GM12878 (cell line): ENCODE data around the gene HJV. TPM values are rescaled to one million over a fixed set of nuclear protein-coding genes. Genes with fewer than 3 reads are reported as not detected.

Experiments
- ATF7 ChIP-seq: fragments of 450-650 bp; IDR thresholded peaks from 2 replicates; pipeline ENCODE4 v1.6.1; 2016; ENCODE audit warnings: low read depth, mild to moderate bottlenecking
- BACH1 ChIP-seq: fragments of 450-650 bp; IDR thresholded peaks from 2 replicates; pipeline ENCODE4 v1.6.1; 2017; ENCODE audit warnings: mild to moderate bottlenecking, borderline replicate concordance
- BRCA1 ChIP-seq: IDR thresholded peaks from 2 replicates; pipeline ENCODE4 v1.6.1; 2011; ENCODE audit warnings: low read depth, low read length, improper control_type of control experiment
- HCFC1 ChIP-seq: fragments of 150-350 bp; IDR thresholded peaks from 2 replicates; pipeline ENCODE4 v1.6.1; 2014; ENCODE audit warnings: low read length
- IKZF2 ChIP-seq, 2 experiments: fragments of 450-650 bp; IDR thresholded peaks; 2 replicates each; pipeline ENCODE4 v1.6.1; 2017; ENCODE audit warnings: mild to moderate bottlenecking in 2 of 2, moderate library complexity in 2 of 2
- IRF5 ChIP-seq: fragments of 450-650 bp; IDR thresholded peaks from 2 replicates; pipeline ENCODE4 v1.6.1; 2017; ENCODE audit warnings: borderline replicate concordance
- MYB ChIP-seq: fragments of 150-350 bp; IDR thresholded peaks from 2 replicates; pipeline ENCODE4 v1.6.1; 2014; ENCODE audit warnings: mild to moderate bottlenecking, low read depth, low read length, borderline replicate concordance
- NFYB ChIP-seq: IDR thresholded peaks from 2 replicates; pipeline ENCODE4 v1.6.1; 2011; ENCODE audit warnings: low read depth, mild to moderate bottlenecking, low read length, improper control_type of control experiment, moderate library complexity; ENCODE audit not compliant: insufficient read depth
- SRF ChIP-seq, 2 experiments: IDR thresholded peaks; 2 replicates each; pipeline ENCODE4 v1.6.1; 2011; ENCODE audit warnings: low read depth in 2 of 2, low read length in 2 of 2, mild to moderate bottlenecking in 1 of 2, moderate library complexity in 1 of 2
- STAT1 ChIP-seq: fragments of 450-650 bp; conservative IDR thresholded peaks from 2 replicates; pipeline ENCODE4 v1.6.1; 2014; ENCODE audit warnings: antibody characterized with exemption, mild to moderate bottlenecking
- TBL1XR1 ChIP-seq: IDR thresholded peaks from 2 replicates; pipeline ENCODE4 v1.6.1; 2012; ENCODE audit warnings: low read depth, low read length, improper control_type of control experiment
- polyA plus RNA-seq, 11 experiments: library from polyadenylated mRNA; depleted of rRNA in 4 of 11; unstranded in 6 of 11; stranded (reverse) in 5 of 11; fragments of >200 nt; fragmentation: Nextera tagmentation in 4 of 11; fragmentation: Illumina TruSeq in 1 of 11; extraction: Ambion mirVana in 4 of 11; extraction: Trizol in 1 of 11; gene quantifications; 1 replicate in 1 of 11; 2 replicates in 10 of 11; pipeline versions ENCODE4 v1.2.1 to v1.2.3, GENCODE V29; 2011 to 2016; ENCODE audit warnings: inconsistent platforms in 2 of 11, missing spikeins in 2 of 11, low read depth in 1 of 11
- total RNA-seq, 4 experiments: library from RNA; depleted of rRNA in 3 of 4; stranded (reverse); fragments of >200 nt in 3 of 4; fragmentation: Illumina TruSeq in 1 of 4; extraction: Trizol in 1 of 4; gene quantifications; 2 replicates each; pipeline versions ENCODE4 v1.2.1 to v1.2.3, GENCODE V29; 2013 to 2021
- TF ChIP-seq, protein P1 (sequence below): IDR thresholded peaks from 2 replicates; pipeline ENCODE4 v1.6.1; 2011; ENCODE audit warnings: low read depth, mild to moderate bottlenecking, low read length, moderate library complexity, borderline replicate concordance; ENCODE audit errors: extremely low read depth
- TF ChIP-seq, protein P2 (sequence below): fragments of 450-650 bp; IDR thresholded peaks from 2 replicates; pipeline ENCODE4 v1.6.1; 2016; ENCODE audit warnings: mild to moderate bottlenecking, moderate library complexity, borderline replicate concordance
- TF ChIP-seq, protein P3 (sequence below): fragments of 150-350 bp; IDR thresholded peaks from 2 replicates; pipeline ENCODE4 v1.6.1; 2016; ENCODE audit warnings: low read depth, low read length
- TF ChIP-seq, protein P4 (sequence below): fragments of 450-650 bp; IDR thresholded peaks from 2 replicates; pipeline ENCODE4 v1.6.1; 2017; ENCODE audit warnings: mild to moderate bottlenecking
- TF ChIP-seq, protein P5 (sequence below), 3 experiments: IDR thresholded peaks in 2 of 3; conservative IDR thresholded peaks in 1 of 3; 2 replicates each; pipeline ENCODE4 v1.5.1; 2011; ENCODE audit warnings: low read depth in 3 of 3, low read length in 3 of 3, mild to moderate bottlenecking in 3 of 3, control low read depth in 2 of 3, moderate library complexity in 2 of 3, inconsistent platforms in 1 of 3, mixed read lengths in 1 of 3; ENCODE audit not compliant: control insufficient read depth in 2 of 3, insufficient read depth in 1 of 3; ENCODE audit errors: extremely low read depth in 1 of 3

Gene HJV
- total and polyA plus RNA-seq, 10 of the 15 experiments (the other 5 are each of a cell fraction or from before 2014, with no cell fraction given): not detected

GRCh38 chr1:145996433-145997015 is 25.0 kb downstream of the HJV start, which contains the start of gene TXNIP (continued):
- peak in 1 of 2 experiments; percentile 67; a peak in 1 of 4 replicates for TF ChIP-seq SRF (IDR thresholded peaks at IDR 0.05; ENCODE audit: low read depth in 2 of 2, low read length in 2 of 2)
- no peak for TF ChIP-seq BRCA1
- TF ChIP-seq STAT1: no peak
- no peak; the same call in 1 of the 2 replicates for TF ChIP-seq BACH1
- peak; percentile 95 for TF ChIP-seq NFYB
- no peak for TF ChIP-seq MYB
- TF ChIP-seq, protein P1, sequence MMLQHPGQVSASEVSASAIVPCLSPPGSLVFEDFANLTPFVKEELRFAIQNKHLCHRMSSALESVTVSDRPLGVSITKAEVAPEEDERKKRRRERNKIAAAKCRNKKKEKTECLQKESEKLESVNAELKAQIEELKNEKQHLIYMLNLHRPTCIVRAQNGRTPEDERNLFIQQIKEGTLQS: no peak
- TF ChIP-seq, protein P2, sequence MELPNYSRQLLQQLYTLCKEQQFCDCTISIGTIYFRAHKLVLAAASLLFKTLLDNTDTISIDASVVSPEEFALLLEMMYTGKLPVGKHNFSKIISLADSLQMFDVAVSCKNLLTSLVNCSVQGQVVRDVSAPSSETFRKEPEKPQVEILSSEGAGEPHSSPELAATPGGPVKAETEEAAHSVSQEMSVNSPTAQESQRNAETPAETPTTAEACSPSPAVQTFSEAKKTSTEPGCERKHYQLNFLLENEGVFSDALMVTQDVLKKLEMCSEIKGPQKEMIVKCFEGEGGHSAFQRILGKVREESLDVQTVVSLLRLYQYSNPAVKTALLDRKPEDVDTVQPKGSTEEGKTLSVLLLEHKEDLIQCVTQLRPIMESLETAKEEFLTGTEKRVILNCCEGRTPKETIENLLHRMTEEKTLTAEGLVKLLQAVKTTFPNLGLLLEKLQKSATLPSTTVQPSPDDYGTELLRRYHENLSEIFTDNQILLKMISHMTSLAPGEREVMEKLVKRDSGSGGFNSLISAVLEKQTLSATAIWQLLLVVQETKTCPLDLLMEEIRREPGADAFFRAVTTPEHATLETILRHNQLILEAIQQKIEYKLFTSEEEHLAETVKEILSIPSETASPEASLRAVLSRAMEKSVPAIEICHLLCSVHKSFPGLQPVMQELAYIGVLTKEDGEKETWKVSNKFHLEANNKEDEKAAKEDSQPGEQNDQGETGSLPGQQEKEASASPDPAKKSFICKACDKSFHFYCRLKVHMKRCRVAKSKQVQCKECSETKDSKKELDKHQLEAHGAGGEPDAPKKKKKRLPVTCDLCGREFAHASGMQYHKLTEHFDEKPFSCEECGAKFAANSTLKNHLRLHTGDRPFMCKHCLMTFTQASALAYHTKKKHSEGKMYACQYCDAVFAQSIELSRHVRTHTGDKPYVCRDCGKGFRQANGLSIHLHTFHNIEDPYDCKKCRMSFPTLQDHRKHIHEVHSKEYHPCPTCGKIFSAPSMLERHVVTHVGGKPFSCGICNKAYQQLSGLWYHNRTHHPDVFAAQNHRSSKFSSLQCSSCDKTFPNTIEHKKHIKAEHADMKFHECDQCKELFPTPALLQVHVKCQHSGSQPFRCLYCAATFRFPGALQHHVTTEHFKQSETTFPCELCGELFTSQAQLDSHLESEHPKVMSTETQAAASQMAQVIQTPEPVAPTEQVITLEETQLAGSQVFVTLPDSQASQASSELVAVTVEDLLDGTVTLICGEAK: 0 out of 2 replicates have a peak, but pooled peaks have one; percentile 6
- TF ChIP-seq ATF7: no peak
- TF ChIP-seq, protein P3, sequence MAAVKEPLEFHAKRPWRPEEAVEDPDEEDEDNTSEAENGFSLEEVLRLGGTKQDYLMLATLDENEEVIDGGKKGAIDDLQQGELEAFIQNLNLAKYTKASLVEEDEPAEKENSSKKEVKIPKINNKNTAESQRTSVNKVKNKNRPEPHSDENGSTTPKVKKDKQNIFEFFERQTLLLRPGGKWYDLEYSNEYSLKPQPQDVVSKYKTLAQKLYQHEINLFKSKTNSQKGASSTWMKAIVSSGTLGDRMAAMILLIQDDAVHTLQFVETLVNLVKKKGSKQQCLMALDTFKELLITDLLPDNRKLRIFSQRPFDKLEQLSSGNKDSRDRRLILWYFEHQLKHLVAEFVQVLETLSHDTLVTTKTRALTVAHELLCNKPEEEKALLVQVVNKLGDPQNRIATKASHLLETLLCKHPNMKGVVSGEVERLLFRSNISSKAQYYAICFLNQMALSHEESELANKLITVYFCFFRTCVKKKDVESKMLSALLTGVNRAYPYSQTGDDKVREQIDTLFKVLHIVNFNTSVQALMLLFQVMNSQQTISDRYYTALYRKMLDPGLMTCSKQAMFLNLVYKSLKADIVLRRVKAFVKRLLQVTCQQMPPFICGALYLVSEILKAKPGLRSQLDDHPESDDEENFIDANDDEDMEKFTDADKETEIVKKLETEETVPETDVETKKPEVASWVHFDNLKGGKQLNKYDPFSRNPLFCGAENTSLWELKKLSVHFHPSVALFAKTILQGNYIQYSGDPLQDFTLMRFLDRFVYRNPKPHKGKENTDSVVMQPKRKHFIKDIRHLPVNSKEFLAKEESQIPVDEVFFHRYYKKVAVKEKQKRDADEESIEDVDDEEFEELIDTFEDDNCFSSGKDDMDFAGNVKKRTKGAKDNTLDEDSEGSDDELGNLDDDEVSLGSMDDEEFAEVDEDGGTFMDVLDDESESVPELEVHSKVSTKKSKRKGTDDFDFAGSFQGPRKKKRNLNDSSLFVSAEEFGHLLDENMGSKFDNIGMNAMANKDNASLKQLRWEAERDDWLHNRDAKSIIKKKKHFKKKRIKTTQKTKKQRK: no peak
- TF ChIP-seq, protein P4, sequence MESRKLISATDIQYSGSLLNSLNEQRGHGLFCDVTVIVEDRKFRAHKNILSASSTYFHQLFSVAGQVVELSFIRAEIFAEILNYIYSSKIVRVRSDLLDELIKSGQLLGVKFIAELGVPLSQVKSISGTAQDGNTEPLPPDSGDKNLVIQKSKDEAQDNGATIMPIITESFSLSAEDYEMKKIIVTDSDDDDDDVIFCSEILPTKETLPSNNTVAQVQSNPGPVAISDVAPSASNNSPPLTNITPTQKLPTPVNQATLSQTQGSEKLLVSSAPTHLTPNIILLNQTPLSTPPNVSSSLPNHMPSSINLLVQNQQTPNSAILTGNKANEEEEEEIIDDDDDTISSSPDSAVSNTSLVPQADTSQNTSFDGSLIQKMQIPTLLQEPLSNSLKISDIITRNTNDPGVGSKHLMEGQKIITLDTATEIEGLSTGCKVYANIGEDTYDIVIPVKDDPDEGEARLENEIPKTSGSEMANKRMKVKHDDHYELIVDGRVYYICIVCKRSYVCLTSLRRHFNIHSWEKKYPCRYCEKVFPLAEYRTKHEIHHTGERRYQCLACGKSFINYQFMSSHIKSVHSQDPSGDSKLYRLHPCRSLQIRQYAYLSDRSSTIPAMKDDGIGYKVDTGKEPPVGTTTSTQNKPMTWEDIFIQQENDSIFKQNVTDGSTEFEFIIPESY: no peak
- TF ChIP-seq IRF5: no peak
- TF ChIP-seq HCFC1: no peak
- 0 out of 2 replicates have a peak, but pooled peaks have one; percentile 32 for TF ChIP-seq TBL1XR1
- TF ChIP-seq IKZF2 (IDR thresholded peaks at IDR 0.05): peak; percentile 91
- TF ChIP-seq, protein P5, sequence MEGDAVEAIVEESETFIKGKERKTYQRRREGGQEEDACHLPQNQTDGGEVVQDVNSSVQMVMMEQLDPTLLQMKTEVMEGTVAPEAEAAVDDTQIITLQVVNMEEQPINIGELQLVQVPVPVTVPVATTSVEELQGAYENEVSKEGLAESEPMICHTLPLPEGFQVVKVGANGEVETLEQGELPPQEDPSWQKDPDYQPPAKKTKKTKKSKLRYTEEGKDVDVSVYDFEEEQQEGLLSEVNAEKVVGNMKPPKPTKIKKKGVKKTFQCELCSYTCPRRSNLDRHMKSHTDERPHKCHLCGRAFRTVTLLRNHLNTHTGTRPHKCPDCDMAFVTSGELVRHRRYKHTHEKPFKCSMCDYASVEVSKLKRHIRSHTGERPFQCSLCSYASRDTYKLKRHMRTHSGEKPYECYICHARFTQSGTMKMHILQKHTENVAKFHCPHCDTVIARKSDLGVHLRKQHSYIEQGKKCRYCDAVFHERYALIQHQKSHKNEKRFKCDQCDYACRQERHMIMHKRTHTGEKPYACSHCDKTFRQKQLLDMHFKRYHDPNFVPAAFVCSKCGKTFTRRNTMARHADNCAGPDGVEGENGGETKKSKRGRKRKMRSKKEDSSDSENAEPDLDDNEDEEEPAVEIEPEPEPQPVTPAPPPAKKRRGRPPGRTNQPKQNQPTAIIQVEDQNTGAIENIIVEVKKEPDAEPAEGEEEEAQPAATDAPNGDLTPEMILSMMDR (IDR thresholded peaks at IDR 0.05 in 2 of 3, conservative IDR thresholded peaks at IDR 0.05 in 1 of 3; ENCODE audit: control insufficient read depth in 2 of 3, extremely low read depth in 1 of 3, insufficient read depth in 1 of 3, low read depth in 3 of 3, low read length in 3 of 3): no peak
